GM19025 (cell line): Measurements from ENCODE around the gene MAP2K5.
"Not testable (repeated sequence)": the region's sequence is repeated elsewhere in the genome, so short reads cannot be mapped to it uniquely, and the experiment has no call there.

Experiments
- ATAC-seq: cut with Tn5 transposase; IDR thresholded peaks from one replicate; pipeline ENCODE4 v1.9.1; 2021; ENCODE audit warnings: mild to moderate bottlenecking, low read depth, moderate library complexity; ENCODE audit not compliant: unreplicated experiment

Gene MAP2K5

DNA sequence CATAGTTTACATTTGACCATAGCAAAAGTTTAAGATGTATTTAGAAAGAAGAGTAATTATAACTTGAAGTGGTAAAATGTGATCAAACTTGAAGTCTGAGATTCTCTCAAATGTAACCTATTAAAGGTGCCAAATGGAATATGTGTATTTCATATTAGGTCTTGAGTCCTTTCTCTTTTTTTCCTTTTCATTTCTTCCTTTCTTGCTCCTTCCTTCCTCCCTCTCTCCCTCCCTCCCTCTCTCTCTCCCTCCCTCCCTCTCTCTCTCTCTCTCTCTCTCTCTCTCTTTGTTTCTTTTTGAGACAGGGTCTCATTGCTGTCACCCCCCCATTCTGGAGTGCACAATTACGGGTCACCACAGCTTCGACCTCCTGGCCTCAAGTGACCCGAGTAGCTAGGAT is 47.7 kb downstream of the MAP2K5 start:
- ATAC-seq: no peak

DNA sequence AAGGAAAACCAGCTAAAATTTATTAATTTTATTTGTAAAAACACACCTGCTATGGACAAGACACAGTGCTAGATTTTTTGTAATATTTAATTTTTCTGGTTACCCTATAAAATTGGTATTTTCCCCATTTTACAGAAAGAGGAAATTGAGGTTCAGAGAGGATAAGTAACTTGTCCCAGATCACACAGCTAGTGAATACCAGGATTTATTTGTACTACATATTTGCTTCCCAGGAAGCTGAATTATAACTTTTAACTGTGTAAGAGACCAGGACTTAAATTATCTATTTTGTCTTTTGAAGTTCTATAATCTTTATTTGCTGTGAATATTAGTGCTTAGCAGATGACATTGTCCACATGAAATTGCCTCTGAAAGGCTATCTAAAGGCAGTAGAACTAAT is 49.7 kb downstream of the MAP2K5 start:
- no peak for ATAC-seq

DNA sequence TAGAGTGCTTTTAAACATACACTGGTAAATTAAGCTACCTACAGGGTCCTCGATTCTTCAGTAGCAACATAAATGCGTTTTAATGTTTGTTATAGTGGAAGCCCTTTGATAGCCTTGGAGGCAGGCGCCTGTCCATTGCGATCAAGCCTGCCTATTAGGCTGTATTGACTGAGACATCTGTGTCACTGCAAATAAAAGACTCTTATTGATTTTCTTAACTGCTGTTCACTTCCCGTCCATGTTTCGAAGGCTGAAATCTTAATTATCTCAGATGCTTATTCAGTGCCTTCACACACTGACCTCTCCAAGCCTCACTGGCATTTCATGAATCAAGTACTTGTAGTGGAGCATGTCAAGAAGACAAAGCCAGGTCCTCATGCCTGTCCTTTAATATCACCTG is 51.1 kb downstream of the MAP2K5 start:
- no peak for ATAC-seq

DNA sequence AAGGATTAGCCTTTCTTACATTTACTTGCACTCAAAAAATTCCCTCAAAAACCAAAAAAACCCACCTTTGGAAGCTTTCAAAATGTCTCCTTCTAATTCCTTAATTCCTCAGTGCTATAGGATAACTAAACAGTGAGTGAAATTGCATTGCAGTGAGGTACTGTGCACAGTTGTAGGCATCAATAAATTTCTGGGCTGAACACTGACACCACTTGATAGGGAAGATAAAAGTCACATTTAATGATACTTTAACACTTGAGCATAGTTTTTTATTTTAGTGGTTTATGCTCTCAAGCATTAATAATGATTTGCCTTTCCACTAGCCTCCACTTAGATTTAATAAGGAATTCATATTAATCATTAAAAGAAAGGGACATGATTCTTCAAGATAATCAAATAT is 52.3 kb downstream of the MAP2K5 start:
- ATAC-seq: no peak

DNA sequence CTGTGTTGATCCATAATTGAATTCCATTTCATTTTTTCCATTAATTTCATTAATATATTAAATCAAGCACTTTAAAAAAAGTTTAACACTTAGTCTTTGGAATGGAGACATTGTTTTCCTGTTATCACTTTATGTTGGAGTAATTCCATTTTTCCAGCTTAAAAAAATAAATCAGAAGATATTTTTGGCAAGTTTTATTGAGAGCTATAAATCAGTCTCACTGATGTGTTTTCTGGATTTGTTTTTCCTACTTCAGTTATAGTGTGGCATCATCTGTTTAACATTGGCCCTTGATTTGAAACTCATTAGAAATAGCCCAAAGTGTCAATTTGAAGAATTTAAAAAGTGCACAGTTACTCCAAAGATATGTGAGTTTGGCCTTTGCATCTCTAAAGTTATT is 53.1 kb downstream of the MAP2K5 start:
- ATAC-seq: no peak

DNA sequence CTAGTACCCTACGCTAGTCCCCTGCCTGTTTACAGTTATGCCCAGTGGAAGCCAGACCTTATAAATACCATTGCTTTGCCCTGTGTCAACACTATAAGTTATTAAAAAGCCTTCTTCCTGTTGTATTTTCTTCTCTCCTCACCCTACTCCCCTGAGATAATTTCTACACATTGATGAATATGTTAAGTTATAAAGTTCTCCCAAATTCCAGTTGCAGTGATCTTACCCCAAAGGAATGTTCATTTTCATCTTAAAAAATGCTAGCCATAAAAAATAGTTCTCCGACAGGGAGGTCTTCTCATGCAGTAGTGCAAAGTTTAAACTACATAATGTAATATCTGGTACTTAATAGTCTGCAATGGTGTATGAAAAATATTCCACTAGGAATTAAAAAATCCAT is 58.6 kb downstream of the MAP2K5 start:
- ATAC-seq: no peak

DNA sequence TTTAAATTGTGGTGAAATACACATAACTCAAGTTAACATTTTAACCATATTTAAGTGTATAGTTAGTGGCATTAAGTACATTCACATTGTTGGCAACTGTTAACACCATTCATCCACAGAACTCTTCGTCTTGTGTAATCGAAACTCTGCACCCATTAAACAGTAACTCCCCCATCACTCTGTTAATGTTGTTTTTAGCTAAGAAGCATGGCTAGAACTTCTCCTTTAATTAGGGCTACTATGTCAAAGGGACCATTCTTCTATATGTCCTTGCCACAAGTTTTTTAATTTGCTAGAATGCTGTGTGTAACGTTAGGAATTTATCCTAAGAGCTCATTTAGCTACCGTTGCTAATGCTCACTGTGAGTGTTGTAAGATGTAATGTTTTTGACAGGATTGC is 60.6 kb downstream of the MAP2K5 start:
- no peak for ATAC-seq

DNA sequence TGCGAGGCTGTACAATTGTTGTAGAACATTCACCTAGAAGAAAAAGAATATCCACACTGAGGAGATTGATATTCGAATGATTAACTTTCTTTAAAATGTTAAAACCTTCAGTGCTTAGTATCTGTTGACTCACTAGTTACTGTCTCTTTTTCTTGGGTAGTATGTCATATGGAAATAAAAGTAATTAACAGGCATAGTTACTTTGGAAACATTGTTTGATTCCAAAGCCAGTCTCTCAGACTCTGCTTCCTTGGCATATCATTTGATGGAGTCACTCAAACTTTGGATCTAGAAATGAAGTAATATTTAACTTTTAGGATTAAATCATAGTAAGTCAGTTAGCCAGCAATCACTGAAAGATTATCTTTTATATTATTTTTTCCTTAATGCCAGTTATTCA is 63.4 kb downstream of the MAP2K5 start:
- ATAC-seq: no peak

DNA sequence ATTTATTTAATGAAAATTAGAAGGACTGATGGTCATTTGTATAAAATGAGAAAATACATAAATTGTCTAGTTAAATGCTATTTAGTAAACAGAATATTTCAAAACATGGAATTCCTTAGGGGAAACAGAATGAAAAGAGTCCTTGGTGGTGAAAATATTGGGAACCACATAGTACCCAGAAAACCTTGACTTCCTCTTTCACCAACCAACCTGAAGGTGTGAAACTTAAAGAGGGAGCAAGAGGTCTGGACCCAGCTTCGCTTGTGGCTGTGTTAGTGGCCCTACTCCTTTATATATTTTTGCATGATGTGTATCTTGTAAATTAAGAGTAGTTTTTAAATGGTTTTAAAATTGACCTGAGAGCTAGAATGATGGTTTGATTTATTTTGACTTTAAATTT is 64.2 kb downstream of the MAP2K5 start:
- ATAC-seq: no peak

DNA sequence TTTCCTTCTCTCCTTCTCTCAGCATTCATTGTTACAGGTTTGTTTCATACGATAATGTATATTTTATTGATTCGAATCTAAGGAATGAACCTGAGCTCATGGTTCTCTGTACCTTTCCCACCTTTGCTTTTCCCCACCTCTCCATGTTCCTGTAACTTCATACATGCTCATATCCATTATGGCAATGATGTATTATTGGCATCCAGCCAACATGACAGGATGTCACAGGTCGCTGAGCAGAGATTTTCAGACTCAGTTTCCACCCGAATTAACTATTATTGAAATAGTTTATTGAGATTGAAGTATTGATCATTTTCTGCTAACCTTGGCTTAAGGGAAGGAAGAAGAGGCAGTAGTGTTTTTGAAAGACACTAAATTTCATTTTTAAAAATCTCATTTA is 64.8 kb downstream of the MAP2K5 start:
- ATAC-seq: no peak

DNA sequence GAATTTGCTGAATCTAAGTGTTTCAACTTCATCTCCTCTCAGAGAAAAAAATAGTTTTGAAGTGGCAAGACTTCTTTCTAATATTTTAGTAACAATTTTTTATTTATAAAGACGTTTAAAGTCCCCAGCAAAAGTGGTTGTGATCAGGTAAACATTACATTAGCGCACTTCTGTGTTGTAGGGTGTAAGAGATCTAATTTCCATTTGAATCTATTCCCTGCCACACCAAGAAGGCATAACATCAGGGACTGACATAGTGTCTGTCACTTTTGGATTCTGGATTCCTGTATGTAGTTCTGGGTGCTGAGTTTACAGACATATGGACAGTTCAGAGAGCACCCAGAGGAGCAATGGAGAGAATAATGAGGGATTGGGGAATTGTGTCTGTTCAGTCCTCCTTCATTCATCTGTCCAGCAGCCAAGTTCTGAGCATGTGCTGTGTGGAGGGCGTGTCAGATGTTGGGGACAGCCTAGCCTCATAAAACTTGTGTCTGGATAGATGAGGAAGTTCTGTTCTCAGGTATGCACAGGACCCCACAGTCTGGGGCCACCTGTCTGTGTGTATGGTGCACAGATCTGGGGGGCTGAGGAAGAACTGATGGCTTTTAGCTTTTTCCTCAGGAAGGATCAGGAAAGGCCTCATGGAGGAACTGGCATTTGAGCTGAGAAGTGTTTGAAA is 65.6 kb downstream of the MAP2K5 start:
- no peak for ATAC-seq

DNA sequence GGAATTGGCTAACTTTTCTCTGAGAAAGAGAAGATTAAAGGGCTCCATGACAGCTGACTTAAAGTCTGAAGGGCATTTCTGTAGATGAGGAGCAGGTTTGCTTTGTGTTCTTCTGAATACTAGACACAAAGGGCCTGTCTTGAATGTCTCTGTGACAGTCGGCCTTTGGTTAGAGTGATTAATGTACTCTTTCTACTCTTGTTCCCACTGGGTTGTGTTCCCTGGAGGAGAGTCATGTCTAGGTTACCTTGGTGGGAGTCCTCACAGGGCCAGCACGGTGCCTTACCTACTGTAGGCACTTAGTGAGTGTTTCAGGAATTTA is 66.1 kb downstream of the MAP2K5 start:
- ATAC-seq: no peak

DNA sequence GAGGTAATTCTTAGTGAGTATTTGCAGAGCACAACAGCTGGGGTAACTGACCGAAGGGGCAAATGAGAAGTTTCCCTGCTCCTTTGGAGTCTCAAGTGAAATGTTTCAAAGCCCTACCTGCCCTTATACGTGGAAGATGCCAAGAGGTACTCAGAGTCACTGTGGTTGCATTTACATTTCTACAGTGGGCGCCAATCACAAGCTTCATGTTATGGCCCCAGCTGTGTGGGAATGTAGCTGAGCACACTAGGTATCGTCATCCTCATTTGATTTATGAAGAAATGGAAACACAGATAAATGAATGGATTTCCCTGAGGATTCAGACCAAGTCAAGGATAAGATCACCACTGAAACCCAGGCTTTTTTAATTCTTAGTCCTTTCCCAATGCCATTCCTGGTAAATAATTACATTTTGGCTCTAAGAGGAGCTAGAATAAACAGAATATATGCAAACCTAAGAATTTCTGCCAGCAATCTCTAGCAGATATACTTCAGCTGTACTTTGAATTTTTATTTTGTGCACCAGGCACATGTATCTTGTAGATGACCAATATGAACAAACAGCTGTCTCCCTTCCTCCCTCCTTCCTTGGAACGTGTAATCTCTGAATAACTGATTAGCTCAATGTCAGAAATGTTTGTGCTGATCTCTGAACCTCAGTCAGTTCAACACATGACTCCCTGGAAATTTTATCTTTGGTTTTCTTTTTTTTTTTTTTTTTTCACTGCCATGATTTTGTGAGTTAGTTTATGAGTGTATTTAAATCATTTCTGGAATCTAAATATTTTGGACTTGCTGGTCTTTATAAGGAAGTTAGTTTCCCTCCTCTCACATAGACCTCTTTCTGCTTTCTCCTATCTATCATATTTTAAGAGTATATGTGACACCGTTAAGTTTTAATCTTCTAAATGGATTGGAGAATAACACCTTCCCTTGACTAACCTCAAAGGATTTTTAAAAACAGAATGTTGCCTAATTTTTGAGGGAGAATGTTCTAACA is 69.2 kb downstream of the MAP2K5 start:
- ATAC-seq: no peak

DNA sequence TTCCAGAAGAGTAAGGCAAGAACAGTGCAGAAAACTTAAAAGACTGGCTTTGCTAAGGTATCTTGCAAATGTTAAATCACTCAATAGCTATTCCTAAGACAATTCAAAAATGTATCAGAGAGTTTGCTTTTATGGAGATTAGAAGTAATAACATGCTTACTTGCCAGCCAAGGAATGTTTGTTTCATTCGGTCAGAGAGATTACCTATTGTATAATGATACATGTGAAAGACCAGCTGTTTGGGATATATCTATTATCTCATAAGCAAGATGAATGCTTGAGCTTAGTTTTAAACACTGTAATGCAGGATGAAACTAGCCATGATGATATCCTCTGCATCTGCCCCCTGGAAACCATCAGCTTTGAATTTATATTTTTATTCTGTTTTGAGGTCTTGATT is 70.7 kb downstream of the MAP2K5 start:
- no peak for ATAC-seq

DNA sequence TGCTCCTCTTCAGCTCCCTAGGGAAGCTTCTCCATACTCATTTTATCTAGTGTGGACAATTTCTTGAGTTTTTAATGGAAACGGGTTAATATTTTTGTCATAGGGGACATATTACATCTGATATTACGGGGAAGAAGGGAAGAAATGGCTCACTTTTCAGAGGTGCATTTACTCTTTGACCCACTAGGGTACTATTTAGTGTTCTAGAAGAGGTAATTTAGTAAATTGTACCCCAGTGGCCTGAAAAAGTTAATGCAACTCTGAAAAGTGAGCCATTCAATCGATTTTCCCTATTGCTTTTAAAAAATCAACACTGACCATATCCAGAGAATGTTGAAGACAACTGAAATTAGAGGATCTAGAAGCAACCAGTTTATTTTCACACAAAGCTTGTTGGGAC is 71.2 kb downstream of the MAP2K5 start:
- ATAC-seq: no peak

DNA sequence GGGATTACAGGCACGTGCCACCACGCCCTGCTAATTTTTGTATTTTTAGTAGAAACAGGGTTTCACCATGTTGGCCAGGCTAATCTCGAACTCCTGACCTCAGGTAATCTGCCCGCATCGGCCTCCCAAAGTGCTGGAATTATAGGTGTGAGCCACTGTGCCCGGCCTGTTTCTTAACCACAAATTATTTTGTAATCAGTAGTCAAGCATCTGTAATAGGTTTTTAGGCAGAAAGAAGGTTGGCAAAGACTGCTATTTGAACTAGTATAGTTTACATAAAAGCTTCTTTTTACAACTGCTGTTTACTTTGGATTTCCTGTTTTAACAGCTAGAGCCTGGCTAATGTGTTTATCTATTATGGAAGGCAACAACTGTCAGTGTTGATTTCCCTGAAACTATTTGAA is 72.6 kb downstream of the MAP2K5 start:
- not testable (repeated sequence) for ATAC-seq

DNA sequence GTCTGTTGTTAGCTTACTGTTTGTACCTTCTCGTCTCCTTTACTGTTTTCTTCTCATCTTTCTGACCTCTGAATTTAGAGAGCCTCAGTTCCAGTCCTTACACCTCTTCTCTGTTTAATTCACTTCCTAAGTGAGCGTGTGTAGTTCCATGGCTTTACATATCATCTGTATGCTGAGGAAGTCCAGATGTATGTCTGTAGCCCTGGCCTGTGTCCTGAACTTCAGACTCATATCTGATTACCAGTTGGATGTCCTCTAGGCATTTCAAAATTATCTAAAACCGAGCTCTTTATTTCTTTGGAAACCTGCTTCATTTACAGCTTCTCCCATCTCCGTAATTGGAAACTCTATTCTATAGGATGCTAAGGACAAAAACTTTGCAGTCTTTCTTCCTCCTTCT is 75.8 kb downstream of the MAP2K5 start:
- ATAC-seq: no peak

DNA sequence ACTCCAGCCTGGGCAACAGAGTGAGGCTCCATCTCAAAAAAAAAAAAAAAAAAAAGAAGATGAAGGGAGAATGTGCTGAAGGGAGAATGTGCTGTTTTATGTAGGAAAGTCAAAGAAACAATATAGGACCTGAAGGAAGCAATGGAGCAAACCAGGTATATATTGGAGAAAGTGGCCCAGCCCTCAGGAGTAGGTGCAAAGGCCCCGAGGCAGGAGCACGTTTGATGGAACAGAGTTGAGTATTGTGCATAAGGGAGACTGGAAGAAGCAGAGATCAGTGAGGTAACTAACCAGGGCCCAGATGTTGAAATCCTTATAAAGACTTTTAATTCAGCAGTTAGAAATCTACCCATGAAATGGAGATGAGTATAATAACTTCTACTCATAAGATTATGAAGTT is 79.6 kb downstream of the MAP2K5 start:
- ATAC-seq: no peak

DNA sequence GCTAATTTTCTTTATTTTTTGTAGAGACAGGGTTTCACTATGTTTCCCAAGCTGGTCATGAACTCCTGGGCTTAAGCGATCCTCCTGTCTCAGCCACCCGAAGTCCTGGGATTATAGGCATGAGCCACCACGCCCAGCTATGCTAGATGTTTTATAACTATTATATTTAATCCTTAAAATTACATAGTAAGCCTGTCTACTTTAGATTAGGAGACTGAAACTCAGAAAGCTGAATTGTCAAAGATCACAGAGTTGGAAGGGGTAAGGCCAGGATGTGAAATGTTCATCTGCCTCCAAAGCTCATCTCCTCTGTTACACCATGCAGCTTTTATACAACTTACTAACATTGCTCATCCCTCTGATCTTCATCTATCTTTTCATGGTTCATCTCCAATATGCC is 89.8 kb downstream of the MAP2K5 start:
- no peak for ATAC-seq

DNA sequence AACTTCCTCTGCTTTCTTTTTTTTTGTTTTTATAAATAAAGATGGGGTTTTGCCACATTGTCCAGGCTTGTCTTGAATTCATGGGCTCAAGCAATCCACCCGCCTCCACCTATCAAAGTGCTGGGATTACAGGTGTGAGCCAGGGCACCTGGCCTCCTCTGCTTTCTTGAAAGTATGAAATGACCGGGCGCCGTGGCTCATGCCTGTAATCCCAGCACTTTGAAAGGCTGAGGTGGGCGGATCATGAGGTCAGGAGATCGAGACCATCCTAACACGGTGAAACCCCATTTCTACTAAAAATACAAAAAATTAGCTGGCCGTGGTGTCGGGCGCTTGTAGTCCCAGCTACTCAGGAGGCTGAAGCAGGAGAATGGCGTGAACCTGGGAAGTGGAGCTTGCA is 93.4 kb downstream of the MAP2K5 start:
- ATAC-seq: not testable (repeated sequence)

DNA sequence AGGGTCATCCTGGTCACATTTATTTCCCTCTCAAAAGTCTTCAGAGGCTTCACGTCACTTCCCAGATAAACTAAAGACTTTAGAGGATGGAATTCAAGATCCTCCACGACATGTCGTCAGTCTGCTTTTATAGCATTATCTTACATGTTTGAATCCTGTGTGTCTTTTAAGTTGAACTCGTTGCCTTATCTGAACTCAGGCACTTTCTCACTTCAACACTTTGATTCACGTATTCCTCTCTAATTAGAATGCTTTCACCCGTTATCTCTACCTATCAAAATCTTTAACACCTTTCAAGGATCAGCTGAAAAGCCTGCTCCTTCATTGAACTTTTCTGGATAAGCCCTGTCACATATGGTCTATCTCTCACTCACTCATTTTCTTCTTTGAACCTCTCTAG is 97.1 kb downstream of the MAP2K5 start:
- no peak for ATAC-seq

DNA sequence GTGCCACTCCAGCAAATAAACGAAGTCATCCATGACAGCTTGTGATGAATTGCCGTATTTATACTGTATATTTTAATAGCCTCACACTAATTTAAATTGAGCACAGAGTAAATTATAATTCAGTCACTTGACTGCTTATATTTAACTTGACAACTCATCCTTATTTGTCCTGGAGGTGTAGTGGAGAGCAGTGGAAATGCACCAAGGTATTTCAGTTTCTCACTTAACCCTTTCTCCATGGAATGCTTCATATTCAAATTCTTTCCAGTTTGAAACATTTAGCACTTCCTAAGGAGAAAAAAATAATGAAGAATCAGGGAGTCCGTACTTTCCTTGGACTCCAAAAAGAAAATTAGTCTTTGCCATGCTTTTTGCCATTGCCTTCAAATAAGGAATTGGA is 99.0 kb downstream of the MAP2K5 start:
- no peak for ATAC-seq
